Amygdala (tissue), 56 donors: Measurements from ENCODE around the gene APLF.
"Not testable (repeated sequence)": the region's sequence is repeated elsewhere in the genome, so short reads cannot be mapped to it uniquely, and the experiment has no call there.

Experiments
- DNase-seq, 56 donors: peaks; one replicate each; lab custom pipeline; 2025; lab: John Stamatoyannopoulos, UW

APLF gene

GRCh38 chr2:68472796-68473414 is 5.5 kb downstream of the APLF start:
- no peak for DNase-seq

DNA sequence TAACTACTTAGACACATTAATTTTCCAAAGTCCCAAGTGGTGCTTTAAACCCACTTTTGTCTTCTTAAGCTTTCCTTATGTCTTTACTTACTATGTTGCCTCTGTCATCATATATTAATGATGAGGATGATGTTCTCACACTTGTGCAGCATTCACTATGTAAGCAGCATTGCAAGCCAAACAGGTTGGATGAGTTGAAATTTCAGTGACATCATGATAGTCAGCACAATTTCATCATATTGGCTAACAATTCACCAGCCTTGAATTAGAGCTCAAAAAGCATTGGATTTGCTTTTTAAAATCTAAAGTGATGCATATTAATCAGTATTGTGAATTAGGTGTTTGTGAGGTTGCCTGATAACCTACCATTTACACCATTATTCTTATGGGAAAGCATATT is 7.7 kb downstream of the APLF start:
- no peak for DNase-seq

DNA sequence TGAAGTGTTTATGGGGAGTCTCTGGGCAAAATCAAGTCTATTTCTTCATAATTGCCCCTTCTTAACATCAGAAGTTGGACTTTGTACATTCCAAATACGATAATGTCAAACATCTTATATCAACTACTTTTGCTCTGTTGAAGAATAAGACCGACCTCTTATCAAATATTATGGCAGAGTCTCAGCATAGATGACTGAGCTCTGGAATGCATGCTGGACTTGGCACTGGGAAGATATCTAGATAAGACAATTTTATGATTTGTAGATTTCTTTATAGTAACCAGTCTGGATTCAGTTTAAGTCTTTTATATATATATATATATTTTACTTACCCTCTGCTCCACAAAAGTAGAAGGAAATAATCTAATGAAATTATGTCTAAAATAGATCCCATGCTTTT is 8.2 kb downstream of the APLF start:
- no peak for DNase-seq

GRCh38 chr2:68476454-68476853 is 9.1 kb downstream of the APLF start:
- no peak for DNase-seq

DNA sequence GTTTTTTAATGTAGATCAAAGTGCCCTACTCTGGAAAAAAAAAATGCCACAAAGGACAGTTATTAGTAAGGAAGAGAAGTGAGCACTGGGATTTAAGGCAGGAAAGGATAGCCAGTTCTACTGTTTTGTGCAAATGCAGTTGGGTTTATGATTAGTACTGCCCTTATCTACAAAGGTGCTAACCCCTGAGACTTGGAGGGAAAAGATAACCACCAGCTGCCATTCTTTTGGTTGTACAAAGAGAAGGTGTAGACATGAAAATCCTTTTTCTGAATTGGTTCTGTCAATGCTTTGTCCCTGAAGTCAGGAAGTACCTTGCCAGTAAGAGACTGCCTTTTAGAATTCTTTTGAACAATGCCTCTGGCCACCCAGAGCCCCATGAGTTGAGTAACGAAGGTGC is 11.3 kb downstream of the APLF start:
- no peak for DNase-seq

- no peak for DNase-seq
Measured at GRCh38 chr2:68482296-68482820, 15.0 kb downstream of the APLF start.

- no peak for DNase-seq
Measured at GRCh38 chr2:68483011-68483410, 15.6 kb downstream of the APLF start.

GRCh38 chr2:68487773-68488355 is 20.5 kb downstream of the APLF start:
- no peak for DNase-seq

- DNase-seq, result not testable (repeated sequence)
Measured at GRCh38 chr2:68488605-68489004, 21.2 kb downstream of the APLF start.

- no peak for DNase-seq
Measured at GRCh38 chr2:68489282-68489681, 21.9 kb downstream of the APLF start.

DNA sequence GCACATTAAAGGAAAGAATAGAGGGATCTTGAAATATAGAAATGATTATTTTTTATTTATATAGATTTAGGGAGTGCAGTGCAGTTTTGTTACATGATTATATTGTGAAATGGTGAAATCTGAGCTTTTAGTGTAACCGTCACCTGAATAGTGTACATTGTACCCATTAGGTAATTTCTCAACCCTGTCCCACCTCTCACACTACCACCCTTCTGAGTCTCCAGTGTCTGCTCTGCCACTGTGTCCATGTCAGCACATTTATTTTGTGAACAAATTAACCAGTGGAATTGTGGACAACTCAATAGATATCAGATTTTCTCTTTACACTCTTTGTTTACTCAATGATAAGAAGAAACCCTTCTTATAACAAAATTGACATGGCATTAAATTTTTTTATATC is 24.2 kb downstream of the APLF start:
- no peak for DNase-seq

GRCh38 chr2:68499133-68499532 is 31.7 kb downstream of the APLF start:
- DNase-seq, result no peak

DNA sequence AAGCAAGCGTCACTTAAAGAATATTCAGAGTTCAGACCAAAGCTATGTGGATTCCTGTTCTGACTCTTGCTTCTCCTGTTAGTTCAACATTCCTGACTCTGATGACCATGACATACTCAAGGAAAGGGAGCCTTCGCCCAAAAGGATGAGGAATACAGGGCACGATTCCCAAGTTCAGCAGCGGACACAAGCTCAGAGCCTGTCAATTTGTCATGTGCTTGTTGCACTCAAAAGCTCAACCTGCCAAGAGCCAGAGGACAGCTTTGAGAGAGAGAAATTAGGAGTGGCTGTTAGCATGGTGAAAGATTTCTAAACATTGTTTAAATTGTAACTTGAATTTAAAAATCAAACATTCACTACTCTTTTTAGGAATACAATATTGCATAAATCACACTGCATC is 33.3 kb downstream of the APLF start:
- no peak for DNase-seq

GRCh38 chr2:68501768-68502167 is 34.4 kb downstream of the APLF start:
- DNase-seq, result no peak

DNA sequence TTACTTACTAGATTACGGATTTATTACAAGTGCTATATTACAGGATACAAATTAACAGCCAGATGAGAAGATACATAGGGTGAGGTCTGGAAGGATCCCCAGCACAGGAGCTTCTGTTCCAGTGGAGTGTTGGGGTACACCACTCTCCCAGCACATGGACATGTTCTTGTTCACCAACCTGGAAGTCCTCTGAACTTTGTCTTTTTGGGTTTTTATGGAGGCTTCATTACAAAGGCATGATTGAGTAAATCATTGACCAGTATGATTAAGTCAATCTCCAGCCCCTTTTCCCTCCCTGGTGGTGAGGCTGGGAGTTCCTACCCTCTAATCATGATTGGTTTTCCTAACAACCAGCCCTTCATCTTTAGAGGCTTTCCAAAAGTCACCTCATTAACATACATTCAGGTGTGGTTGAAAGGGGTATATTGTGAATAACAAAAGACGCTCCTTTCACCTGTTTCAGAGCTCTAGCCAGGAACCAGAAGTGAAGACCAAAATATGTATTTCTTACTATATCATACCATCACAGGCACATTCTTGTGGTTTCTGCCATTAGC is 38.3 kb downstream of the APLF start:
- DNase-seq, result no peak

GRCh38 chr2:68506170-68506569 is 38.8 kb downstream of the APLF start:
- DNase-seq, result no peak

GRCh38 chr2:68512326-68512725 is 44.9 kb downstream of the APLF start:
- no peak for DNase-seq

- DNase-seq, result no peak
Measured at GRCh38 chr2:68512966-68513365, 45.6 kb downstream of the APLF start.

DNA sequence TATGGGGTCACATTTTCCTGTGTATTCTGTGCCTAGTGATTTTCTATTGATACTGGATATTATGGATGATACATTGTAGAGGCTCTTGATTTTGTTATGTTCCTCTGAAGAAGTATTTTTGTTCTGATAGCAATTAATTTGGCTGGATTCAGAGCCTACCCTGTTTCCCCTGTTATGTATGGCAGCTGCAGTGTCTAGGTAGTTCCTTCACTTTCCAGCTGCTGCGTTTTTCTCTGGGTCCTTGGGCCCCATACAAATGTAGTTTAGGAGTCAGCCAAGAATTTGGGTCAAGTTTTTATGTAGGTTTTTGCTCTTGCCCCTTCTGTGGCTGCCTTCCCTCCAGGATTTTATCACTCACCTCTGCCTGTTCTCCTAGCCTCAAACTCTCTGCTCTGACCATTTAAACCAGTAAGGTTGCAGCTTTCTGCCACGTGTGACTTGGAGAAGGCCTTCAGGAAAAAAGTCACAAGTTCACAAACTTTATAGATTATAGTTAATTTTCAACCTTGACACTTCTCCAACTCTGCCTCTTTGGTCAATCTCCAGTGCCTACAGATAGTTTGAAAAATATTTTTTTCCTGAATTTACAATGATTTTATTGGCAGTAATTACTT is 47.0 kb downstream of the APLF start:
- no peak for DNase-seq

DNA sequence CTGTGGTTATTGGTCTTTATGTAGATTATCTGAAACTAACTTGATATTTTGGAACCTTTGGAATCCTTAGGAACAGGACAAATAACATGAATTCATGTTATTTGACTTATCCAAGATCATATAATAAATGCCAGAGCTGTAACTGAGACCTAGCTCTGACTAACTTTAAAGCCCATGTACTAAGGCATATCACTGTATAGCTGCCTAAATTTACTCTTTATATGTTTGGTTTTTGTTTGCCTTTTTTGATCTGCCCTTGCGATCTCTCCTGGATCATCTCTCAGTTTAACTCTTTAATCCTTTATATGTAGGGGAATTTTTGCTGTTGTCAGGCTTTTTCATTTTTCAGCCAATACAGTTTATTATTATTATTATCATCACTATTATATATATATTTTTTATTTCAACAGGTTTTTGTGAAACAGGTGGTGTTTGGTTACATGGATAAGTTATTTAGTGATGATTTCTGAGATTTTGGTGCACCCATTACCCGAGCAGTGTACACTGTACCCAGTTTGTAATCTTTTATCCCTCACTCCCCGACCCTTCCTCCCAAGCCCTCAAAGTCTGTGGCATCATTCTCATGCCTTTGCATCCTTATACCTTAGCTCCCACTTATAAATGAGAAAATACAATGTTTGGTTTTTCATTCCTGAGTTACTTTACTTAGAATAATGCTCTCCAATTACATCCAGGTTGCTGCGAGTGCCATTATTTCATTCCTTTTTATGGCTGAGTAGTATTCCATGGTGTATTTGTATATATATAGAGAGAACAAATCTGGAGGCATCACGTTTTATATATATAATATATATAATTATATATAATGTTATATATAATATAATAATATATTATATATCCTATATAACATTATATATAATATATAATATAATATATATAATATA is 48.9 kb downstream of the APLF start:
- no peak for DNase-seq

- no peak for DNase-seq
Measured at GRCh38 chr2:68519236-68519635, 51.9 kb downstream of the APLF start.
